Adrenal gland (tissue), 12 donors: ENCODE data around the gene RGS17. TPM values are rescaled to one million over a fixed set of nuclear protein-coding genes. Genes with fewer than 3 reads are reported as not detected.

Experiments used
- DNase-seq, 7 donors: peaks; one replicate each; pipeline ENCODE4 v3.0.0-alpha.2; 2019 to 2020
- H3K27ac ChIP-seq, 5 donors: fragments of 200-600 bp; sonication (generic) in 4 of 5; 1 replicate in 3 of 5; 2 replicates in 2 of 5; pipeline versions ENCODE4 v1.5.1 to v1.8.0; 2016 to 2020; ENCODE audit warnings: mild to moderate bottlenecking in 1 of 5
- H3K27me3 ChIP-seq: fragments of 200-600 bp; 2 replicates; pipeline ENCODE4 v1.8.0; 2021
- H3K36me3 ChIP-seq, 2 donors: fragments of 200-600 bp; replicated peaks in 1 of 2; 1 replicate in 1 of 2; 2 replicates in 1 of 2; pipeline versions ENCODE4 v1.5.1 to v1.8.0; 2018 to 2022
- H3K4me1 ChIP-seq, 2 donors: fragments of 200-600 bp; replicated peaks in 1 of 2; 1 replicate in 1 of 2; 2 replicates in 1 of 2; pipeline versions ENCODE4 v1.5.1 to v1.8.0; 2018 to 2021
- H3K4me3 ChIP-seq, 4 donors: fragments of 200-600 bp; sonication (generic) in 3 of 4; one replicate each; pipeline ENCODE4 v1.5.1; 2016 to 2018
- H3K9me3 ChIP-seq, 3 donors: fragments of 200-600 bp; sonication (generic) in 1 of 3; replicated peaks in 1 of 3; 1 replicate in 2 of 3; 2 replicates in 1 of 3; pipeline versions ENCODE4 v1.5.1 to v1.8.0; 2016 to 2021
- POLR2A ChIP-seq, 2 donors: fragments of 450-650 bp; IDR thresholded peaks; one replicate each; pipeline ENCODE4 v1.6.1; 2017; ENCODE audit warnings: antibody characterized with exemption in 2 of 2, mild to moderate bottlenecking in 2 of 2, moderate library complexity in 1 of 2
- WGBS, 4 donors: extraction: QIAGEN DNeasy Blood & Tissue Kit in 2 of 4; methylation state at CpG; one replicate each; pipeline versions ENCODE4 v1.1.5 to v1.1.7; 2013 to 2017; 5-methylcytosine and 5-hydroxymethylcytosine counted together
- intact Hi-C, 2 donors: fragments of 100-400 bp; cut with DNase I; formaldehyde crosslinking; loops; one replicate each; pipeline versions ENCODE4 v1.14.1 to v1.15.0; 2022 to 2023
- polyA plus RNA-seq, 3 donors: library from polyadenylated mRNA; stranded (reverse); fragments of 200-250 nt in 2 of 3; fragments of 350-450 nt in 1 of 3; fragmentation: Illumina TruSeq in 1 of 3; extraction: RNeasy Lipid Tissue Mini Kit (QIAGEN cat#74804) in 1 of 3; gene quantifications; one replicate each; pipeline ENCODE4 v1.2.3, GENCODE V29; 2013 to 2014
- total RNA-seq, 9 donors: library from RNA; depleted of rRNA in 4 of 9; stranded (reverse); fragments of >200 nt in 4 of 9; fragments of 120-200 nt in 1 of 9; fragmentation: NEBNext Ultra II Directional in 1 of 9; extraction: Animal tissue kit (Norgen Biotek cat#: 25700) in 1 of 9; gene quantifications; one replicate each; pipeline versions ENCODE4 v1.1.0 to v1.2.4, GENCODE V29; 2013 to 2023
- TF ChIP-seq, protein P1 (sequence below), 6 experiments: fragments of 450-650 bp in 4 of 6; fragments of 200-600 bp in 2 of 6; sonication (generic) in 1 of 6; IDR thresholded peaks; 1 replicate in 5 of 6; 2 replicates in 1 of 6; pipeline versions ENCODE4 v1.5.1 to v1.8.0; 2016 to 2021; ENCODE audit warnings: antibody characterized with exemption in 6 of 6, mild to moderate bottlenecking in 2 of 6, moderate library complexity in 1 of 6
- donor health status: healthy with polysubstance abuse.
- donor health status: Bipolar disorder and iron deficiency.
- donor health status: DM: yes; HTN: yes; CAD: no.
- donor health status: DM: no; HTN: no; CAD: no.
- donor health status: DM: no; HTN: no; CAD: no.
- donor health status: DM: yes; HTN: yes; CAD: no.

RGS17 gene
- total and polyA plus RNA-seq, 12 donors = under 0.01 to 0.83 (median 0.16) TPM; not detected in 5

DNA sequence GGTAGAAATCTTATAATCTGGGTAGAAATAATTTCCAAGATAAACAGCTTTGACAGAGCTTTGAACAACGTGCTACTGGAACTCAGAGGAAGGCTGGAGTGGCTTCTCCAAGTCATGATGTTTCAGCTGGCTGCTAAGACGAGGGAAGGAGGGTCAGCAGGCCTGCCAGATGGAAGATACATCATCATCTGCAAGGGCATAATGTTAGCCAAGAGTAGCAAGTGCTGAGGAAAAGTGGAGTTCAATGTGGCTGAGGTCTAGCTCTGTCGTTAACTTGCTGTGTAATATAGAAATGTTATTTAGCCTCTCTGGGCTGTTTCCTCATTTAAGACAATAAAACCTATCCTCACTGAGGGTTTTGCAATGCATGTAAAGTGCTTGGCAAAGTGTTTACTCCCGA lies 35.1 kb downstream of the RGS17 start:
- 27 to 36% (median 32%) methylated on average over 4 of the region's 4 CpGs for WGBS, 4 donors
- Histone ChIP-seq H3K9me3 (no peaks in the 10 kb centered on the region), H3K27ac (no peak overlapping the region), H3K27me3 (no peaks in the 10 kb centered on the region), H3K36me3 (no peaks in the 10 kb centered on the region), H3K4me3 (no peak overlapping the region), H3K4me1 (no peaks in the 10 kb centered on the region)
- no peak for TF ChIP-seq POLR2A (IDR thresholded peaks at IDR 0.05)
- TF ChIP-seq, protein P1, sequence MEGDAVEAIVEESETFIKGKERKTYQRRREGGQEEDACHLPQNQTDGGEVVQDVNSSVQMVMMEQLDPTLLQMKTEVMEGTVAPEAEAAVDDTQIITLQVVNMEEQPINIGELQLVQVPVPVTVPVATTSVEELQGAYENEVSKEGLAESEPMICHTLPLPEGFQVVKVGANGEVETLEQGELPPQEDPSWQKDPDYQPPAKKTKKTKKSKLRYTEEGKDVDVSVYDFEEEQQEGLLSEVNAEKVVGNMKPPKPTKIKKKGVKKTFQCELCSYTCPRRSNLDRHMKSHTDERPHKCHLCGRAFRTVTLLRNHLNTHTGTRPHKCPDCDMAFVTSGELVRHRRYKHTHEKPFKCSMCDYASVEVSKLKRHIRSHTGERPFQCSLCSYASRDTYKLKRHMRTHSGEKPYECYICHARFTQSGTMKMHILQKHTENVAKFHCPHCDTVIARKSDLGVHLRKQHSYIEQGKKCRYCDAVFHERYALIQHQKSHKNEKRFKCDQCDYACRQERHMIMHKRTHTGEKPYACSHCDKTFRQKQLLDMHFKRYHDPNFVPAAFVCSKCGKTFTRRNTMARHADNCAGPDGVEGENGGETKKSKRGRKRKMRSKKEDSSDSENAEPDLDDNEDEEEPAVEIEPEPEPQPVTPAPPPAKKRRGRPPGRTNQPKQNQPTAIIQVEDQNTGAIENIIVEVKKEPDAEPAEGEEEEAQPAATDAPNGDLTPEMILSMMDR (IDR thresholded peaks at IDR 0.05) = no peak
- intact Hi-C loops = no loop called here
- no peak for DNase-seq

DNA sequence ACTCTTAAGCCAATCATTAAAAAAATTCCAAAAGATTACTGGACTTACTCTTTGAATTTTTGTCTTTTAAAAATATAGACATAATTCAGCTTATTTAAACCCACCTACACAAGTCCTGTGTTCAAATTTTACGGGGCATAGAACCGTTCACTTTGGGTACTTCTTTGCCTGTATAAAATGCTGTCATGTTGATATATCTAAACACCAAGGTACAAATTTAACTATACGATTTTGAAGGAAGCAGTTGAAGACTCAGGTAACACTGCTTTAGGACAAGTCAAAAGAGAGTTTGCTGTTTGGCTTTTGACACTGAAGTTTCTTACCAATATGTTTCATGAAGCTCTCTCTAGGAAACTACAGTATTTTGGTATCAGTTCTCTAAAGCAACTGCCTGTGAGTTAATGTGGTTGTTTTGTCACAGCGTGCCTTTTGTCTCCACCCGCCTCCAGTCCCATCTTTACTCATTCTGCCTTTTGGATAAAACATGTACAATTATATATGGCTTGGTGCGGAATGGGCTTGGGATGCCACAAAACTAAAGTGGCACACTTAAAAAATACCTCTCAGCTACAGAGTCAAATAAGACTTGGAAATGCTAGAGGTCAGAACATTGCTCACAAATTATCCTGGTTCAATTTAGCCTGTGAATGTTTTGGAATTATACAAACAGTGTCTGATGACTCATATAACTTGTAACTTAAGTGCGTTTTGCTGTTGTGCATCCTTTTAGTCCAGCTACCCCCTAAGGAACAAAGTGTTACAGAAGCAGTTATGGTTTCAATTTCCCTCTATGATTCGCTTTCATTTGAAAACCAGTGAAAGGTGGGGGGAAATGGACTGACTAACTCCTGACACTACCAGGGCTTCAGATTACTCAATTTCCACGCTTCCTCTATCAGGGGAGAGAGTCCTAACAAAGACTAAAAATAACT lies 38.7 kb downstream of the RGS17 start:
- 68 to 83% (median 74%) methylated on average over 9 of the region's 9 CpGs for WGBS, 4 donors
- no peak for TF ChIP-seq POLR2A (IDR thresholded peaks at IDR 0.05)
- TF ChIP-seq, protein P1 (IDR thresholded peaks at IDR 0.05) = no peak
- Histone ChIP-seq H3K9me3 (no peaks in the 10 kb centered on the region), H3K36me3 (no peaks in the 10 kb centered on the region), H3K27ac (no peak overlapping the region), H3K4me1 (no peaks in the 10 kb centered on the region), H3K4me3 (no peak overlapping the region), H3K27me3 (no peaks in the 10 kb centered on the region)
- no peak for DNase-seq
- intact Hi-C loops = no loop called here

DNA sequence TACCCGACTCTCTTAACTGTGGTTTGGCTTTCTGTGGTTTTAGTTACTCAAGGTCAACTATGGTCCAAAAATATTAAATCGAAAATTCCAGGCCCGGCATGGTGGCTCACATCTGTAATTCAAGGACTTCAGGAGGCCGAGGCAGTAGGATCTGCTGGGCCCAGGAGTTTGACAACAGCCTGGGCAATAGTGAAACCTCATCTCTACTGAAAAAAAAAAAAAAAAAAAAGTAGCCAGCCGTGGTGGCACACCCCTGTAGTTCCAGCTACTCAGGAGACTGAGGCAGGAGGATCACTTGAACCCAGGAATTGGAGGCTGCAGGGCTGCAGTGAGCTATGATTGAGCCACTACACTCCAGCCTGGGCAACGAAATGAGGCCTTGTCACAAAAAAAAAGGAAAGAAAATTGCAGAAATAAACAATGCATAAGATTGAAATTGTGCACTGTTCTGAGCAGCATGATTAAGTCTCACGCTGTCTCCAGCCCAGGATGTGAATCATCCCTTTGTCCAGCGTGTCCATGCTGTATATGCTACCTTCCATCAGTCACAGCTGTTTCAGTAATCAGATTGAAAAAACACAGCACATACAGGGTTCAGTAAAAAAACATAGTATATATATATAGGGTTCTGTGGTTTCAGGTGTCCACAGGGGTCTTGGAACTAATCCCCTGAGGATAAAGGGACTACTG lies 40.7 kb downstream of the RGS17 start:
- Histone ChIP-seq H3K4me1 (no peaks in the 10 kb centered on the region), H3K36me3 (no peaks in the 10 kb centered on the region), H3K9me3 (no peaks in the 10 kb centered on the region), H3K4me3 (no peak overlapping the region), H3K27me3 (no peaks in the 10 kb centered on the region), H3K27ac (no peak overlapping the region)
- TF ChIP-seq, protein P1 (IDR thresholded peaks at IDR 0.05) = no peak
- no peak for TF ChIP-seq POLR2A (IDR thresholded peaks at IDR 0.05)
- DNase-seq = no peak
- intact Hi-C loops = no loop called here
- 47 to 69% (median 55%) methylated on average over 8 of the region's 8 CpGs for WGBS, 4 donors

DNA sequence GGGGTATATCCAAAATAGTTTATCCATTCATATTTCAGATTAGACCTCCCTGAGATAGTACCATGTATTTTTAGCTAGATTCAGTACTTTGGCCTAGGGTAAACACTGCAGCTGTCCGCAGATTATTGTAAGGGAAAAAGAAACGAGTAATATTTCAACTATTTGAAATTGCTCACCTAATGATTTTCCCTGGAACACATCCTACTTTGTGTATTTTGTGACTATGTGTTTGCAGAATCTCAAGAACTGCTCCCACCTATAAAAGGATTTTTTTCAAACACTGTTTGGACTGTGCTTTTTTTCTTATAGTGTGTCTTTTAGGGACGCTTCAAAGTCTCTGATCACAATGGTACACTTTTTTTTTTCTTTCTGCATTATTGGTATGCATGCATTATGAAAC lies 42.3 kb downstream of the RGS17 start:
- intact Hi-C loops = no loop called here
- H3K27me3 ChIP-seq = no peaks in the 10 kb centered on the region
- no peak overlapping the region for H3K4me3 ChIP-seq
- no peaks in the 10 kb centered on the region for H3K36me3 ChIP-seq
- H3K4me1 ChIP-seq = no peaks in the 10 kb centered on the region
- no peaks in the 10 kb centered on the region for H3K9me3 ChIP-seq
- no peak for DNase-seq
- TF ChIP-seq POLR2A (IDR thresholded peaks at IDR 0.05) = no peak
- TF ChIP-seq, protein P1 (IDR thresholded peaks at IDR 0.05) = no peak
- WGBS, 4 donors = 80 to 85% (median 80%) methylated on average over 3 of the region's 3 CpGs
- no peak overlapping the region for H3K27ac ChIP-seq
